IMR-90 (cell line): ENCODE results near the gene GRM5. TPM values are rescaled to one million over a fixed set of nuclear protein-coding genes. Genes with fewer than 3 reads are reported as not detected.

Source experiments
- ATAC-seq: fragments of 200-7000 bp; cut with Tn5 transposase; 2 replicates; pipeline ENCODE4 v1.9.1; 2020; ENCODE audit warnings: low read depth, mild to moderate bottlenecking, moderate library complexity
- BruUV-seq: library from RNA; stranded (reverse); fragments of 400-500 nt; replicated peaks from 2 replicates; lab custom pipeline; 2021; lab: Mats Ljungman, UMichigan
- CTCF ChIA-PET: fragments of 300-600 bp; formaldehyde crosslinking; extraction: SDS; loops from one replicate; lab custom pipeline; 2021; ENCODE audit warnings: antibody characterized with exemption; lab: Yijun Ruan, JAX
- POLR2A ChIA-PET: fragments of 300-600 bp; sonication (Branson Sonifier 250); formaldehyde crosslinking; loops from one replicate; lab custom pipeline; 2022; ENCODE audit warnings: antibody characterized with exemption; ENCODE audit not compliant: unreplicated experiment; lab: Charles Lee
- DNase-seq: peaks from one replicate; pipeline ENCODE4 v3.0.0; 2013
- H2AFZ ChIP-seq: replicated peaks from 2 replicates; pipeline ENCODE3; 2013; ENCODE audit warnings: low read length, mild to moderate bottlenecking; ENCODE audit not compliant: poor library complexity
- H2AK5ac ChIP-seq: 2 replicates; pipeline ENCODE4 v1.6.1; 2013; ENCODE audit warnings: low read depth, low read length, inconsistent platforms
- H2AK9ac ChIP-seq: replicated peaks from 2 replicates; pipeline ENCODE3; 2013; ENCODE audit warnings: mild to moderate bottlenecking, low read depth, low read length, moderate library complexity; ENCODE audit not compliant: poor library complexity
- H2BK120ac ChIP-seq: 2 replicates; pipeline ENCODE4 v1.6.1; 2013; ENCODE audit warnings: low read depth, low read length, inconsistent platforms
- H2BK15ac ChIP-seq: 3 replicates; pipeline ENCODE4 v1.6.1; 2013; ENCODE audit warnings: low read depth, low read length, inconsistent platforms
- H2BK20ac ChIP-seq: 2 replicates; pipeline ENCODE4 v1.6.1; 2013; ENCODE audit warnings: low read depth, mild to moderate bottlenecking, inconsistent platforms, low read length, moderate library complexity
- H2BK5ac ChIP-seq: 2 replicates; pipeline ENCODE4 v1.6.1; 2013; ENCODE audit warnings: mild to moderate bottlenecking, low read depth, low read length, inconsistent platforms; ENCODE audit not compliant: poor library complexity, severe bottlenecking
- H3K14ac ChIP-seq: replicated peaks from 2 replicates; pipeline ENCODE4 v1.6.1; 2013; ENCODE audit warnings: low read depth, low read length, inconsistent platforms
- H3K18ac ChIP-seq: 2 replicates; pipeline ENCODE4 v1.6.1; 2013; ENCODE audit warnings: low read depth, low read length, control low read depth
- H3K23ac ChIP-seq: 2 replicates; pipeline ENCODE4 v1.6.1; 2013; ENCODE audit warnings: low read depth, low read length, inconsistent platforms
- H3K27ac ChIP-seq: 2 replicates; pipeline ENCODE4 v1.5.1; 2013; ENCODE audit warnings: mild to moderate bottlenecking, control low read depth, low read length; ENCODE audit not compliant: insufficient read depth
- H3K27me3 ChIP-seq: 2 replicates; pipeline ENCODE4 v1.6.1; 2013; ENCODE audit warnings: low read length; ENCODE audit not compliant: control insufficient read depth, insufficient read depth
- H3K36me3 ChIP-seq: 2 replicates; pipeline ENCODE4 v1.6.1; 2013; ENCODE audit warnings: low read length, mixed read lengths; ENCODE audit not compliant: control insufficient read depth, insufficient read depth
- H3K4ac ChIP-seq: 2 replicates; pipeline ENCODE4 v1.6.1; 2013; ENCODE audit warnings: low read depth, low read length, inconsistent platforms
- H3K4me1 ChIP-seq: 2 replicates; pipeline ENCODE4 v1.6.1; 2013; ENCODE audit warnings: low read length, mixed read lengths; ENCODE audit not compliant: control insufficient read depth, insufficient read depth
- H3K4me2 ChIP-seq: 2 replicates; pipeline ENCODE4 v1.6.1; 2013; ENCODE audit warnings: low read depth, mild to moderate bottlenecking, control low read depth, low read length, moderate library complexity
- H3K4me3 ChIP-seq: 2 replicates; pipeline ENCODE4 v1.5.1; 2013; ENCODE audit warnings: low read depth, mild to moderate bottlenecking, control low read depth, low read length, moderate library complexity; ENCODE audit not compliant: insufficient read depth
- H3K56ac ChIP-seq: 2 replicates; pipeline ENCODE4 v1.6.1; 2013; ENCODE audit warnings: low read length, inconsistent platforms; ENCODE audit not compliant: insufficient read depth; ENCODE audit errors: extremely low read depth
- H3K79me1 ChIP-seq, 2 experiments: 2 replicates each; pipeline ENCODE4 v1.6.1; 2013; ENCODE audit warnings: low read length in 2 of 2, inconsistent platforms in 1 of 2, low read depth in 1 of 2
- H3K9ac ChIP-seq: 2 replicates; pipeline ENCODE4 v1.6.1; 2013; ENCODE audit warnings: low read depth, low read length, control low read depth
- H3K9me1 ChIP-seq: 2 replicates; pipeline ENCODE4 v1.6.1; 2013; ENCODE audit warnings: low read length, inconsistent platforms; ENCODE audit not compliant: insufficient read depth
- H3K9me3 ChIP-seq: 2 replicates; pipeline ENCODE4 v1.6.1; 2013; ENCODE audit warnings: low read length; ENCODE audit not compliant: control insufficient read depth, insufficient read depth
- H4K20me1 ChIP-seq: 2 replicates; pipeline ENCODE4 v1.6.1; 2013; ENCODE audit warnings: low read length, inconsistent platforms; ENCODE audit not compliant: insufficient read depth
- H4K5ac ChIP-seq: 2 replicates; pipeline ENCODE4 v1.6.1; 2013; ENCODE audit warnings: mild to moderate bottlenecking, low read depth, low read length, control low read depth
- H4K8ac ChIP-seq, 2 experiments: 2 replicates each; pipeline ENCODE4 v1.6.1; 2013; ENCODE audit warnings: low read depth in 2 of 2, low read length in 2 of 2, control low read depth in 1 of 2, inconsistent platforms in 1 of 2
- H4K91ac ChIP-seq: 2 replicates; pipeline ENCODE4 v1.6.1; 2013; ENCODE audit warnings: low read depth, low read length, inconsistent platforms; ENCODE audit not compliant: insufficient read depth
- BHLHE40 ChIP-seq: fragments of 150-350 bp; IDR thresholded peaks from 2 replicates; pipeline ENCODE4 v1.6.1; 2016; ENCODE audit warnings: mild to moderate bottlenecking, low read depth, low read length
- CEBPB ChIP-seq: IDR thresholded peaks from 2 replicates; pipeline ENCODE4 v1.6.1; 2012; ENCODE audit warnings: low read depth, low read length, improper control_type of control experiment
- CHD1 ChIP-seq: IDR thresholded peaks from 2 replicates; pipeline ENCODE4 v1.6.1; 2012; ENCODE audit warnings: low read depth, low read length, improper control_type of control experiment
- CTCF ChIP-seq: conservative IDR thresholded peaks from 2 replicates; pipeline ENCODE4 v1.5.1; 2012; ENCODE audit warnings: mild to moderate bottlenecking, low read depth, low read length, improper control_type of control experiment
- ELK1 ChIP-seq: fragments of 150-350 bp; IDR thresholded peaks from 2 replicates; pipeline ENCODE4 v1.6.1; 2016; ENCODE audit warnings: low read depth, mild to moderate bottlenecking, low read length, moderate library complexity, borderline replicate concordance
- FOS ChIP-seq: fragments of 150-350 bp; IDR thresholded peaks from 2 replicates; pipeline ENCODE4 v1.6.1; 2016; ENCODE audit warnings: low read depth, low read length
- MAFK ChIP-seq: IDR thresholded peaks from 2 replicates; pipeline ENCODE4 v1.6.1; 2012; ENCODE audit warnings: low read depth, low read length, improper control_type of control experiment
- MAZ ChIP-seq: IDR thresholded peaks from 2 replicates; pipeline ENCODE4 v1.6.1; 2012; ENCODE audit warnings: low read depth, mild to moderate bottlenecking, low read length, improper control_type of control experiment, moderate library complexity, borderline replicate concordance
- MXI1 ChIP-seq: IDR thresholded peaks from 2 replicates; pipeline ENCODE4 v1.6.1; 2012; ENCODE audit warnings: low read depth, mild to moderate bottlenecking, low read length, moderate library complexity, borderline replicate concordance
- NFE2L2 ChIP-seq: fragments of 150-350 bp; IDR thresholded peaks from 2 replicates; pipeline ENCODE4 v1.6.1; 2016; ENCODE audit warnings: low read depth, mild to moderate bottlenecking, low read length
- POLR2A ChIP-seq: IDR thresholded peaks from 2 replicates; pipeline ENCODE4 v1.6.1; 2012; ENCODE audit warnings: mild to moderate bottlenecking, low read depth, low read length
- RAD21 ChIP-seq: IDR thresholded peaks from 2 replicates; pipeline ENCODE4 v1.6.1; 2012; ENCODE audit warnings: low read length, improper control_type of control experiment
- RCOR1 ChIP-seq: IDR thresholded peaks from 2 replicates; pipeline ENCODE4 v1.6.1; 2012; ENCODE audit warnings: mild to moderate bottlenecking, low read length, improper control_type of control experiment; ENCODE audit not compliant: insufficient replicate concordance
- RFX5 ChIP-seq: IDR thresholded peaks from 2 replicates; pipeline ENCODE4 v1.8.0; 2012; ENCODE audit warnings: low read depth, mild to moderate bottlenecking, low read length, moderate library complexity
- SMC3 ChIP-seq: fragments of 150-350 bp; IDR thresholded peaks from 2 replicates; pipeline ENCODE4 v1.6.1; 2016; ENCODE audit warnings: low read depth, mild to moderate bottlenecking, antibody characterized with exemption, low read length, moderate library complexity
- USF2 ChIP-seq: fragments of 150-350 bp; IDR thresholded peaks from 2 replicates; pipeline ENCODE4 v1.6.1; 2017; ENCODE audit warnings: mild to moderate bottlenecking, antibody characterized with exemption, low read length, low read depth
- WGBS, 2 experiments: methylation state at CpG; one replicate each; pipeline versions ENCODE4 v1.1.5 to v1.1.7; 2013; ENCODE audit warnings: missing lambda C conversion rate in 2 of 2; ENCODE audit not compliant: insufficient read length in 1 of 2; ENCODE audit errors: extremely low coverage in 2 of 2; 5-methylcytosine and 5-hydroxymethylcytosine counted together
- dilution Hi-C: fragments of 300-500 bp; cut with HindIII; formaldehyde crosslinking; loops from one replicate; pipeline ENCODE4 v1.14.3; 2018; ENCODE audit warnings: low sequenced_read_pairs; ENCODE audit not compliant: unreplicated experiment
- in situ Hi-C: fragments of 300-500 bp; cut with MboI; formaldehyde crosslinking; loops from 3 replicates; pipeline ENCODE4 v1.14.3; 2019; ENCODE audit warnings: low sequenced_read_pairs, inconsistent platforms, mixed read lengths
- intact Hi-C: fragments of 100-400 bp; cut with micrococcal nuclease; formaldehyde crosslinking; loops from 2 replicates; pipeline ENCODE4 v1.10.0; 2022
- polyA plus RNA-seq, 3 experiments: library from polyadenylated mRNA; depleted of rRNA; stranded (reverse); fragments of >200 nt; gene quantifications; 2 replicates each; pipeline ENCODE4 v1.2.3, GENCODE V29; 2012; ENCODE audit warnings: low replicate concordance in 1 of 3
- total RNA-seq: library from RNA; depleted of rRNA; stranded (reverse); fragments of >200 nt; gene quantifications from 2 replicates; pipeline ENCODE4 v1.2.3, GENCODE V29; 2012

GRM5 gene
- total and polyA plus RNA-seq, 2 of the 4 experiments (the other 2 are of a cell fraction): under 0.01 TPM

- peak overlapping the region; percentile 4 for H2BK5ac ChIP-seq
- in situ Hi-C loops (no loop called here), intact Hi-C loops (no loop called here), dilution Hi-C loops (no loop called here)
- no peaks in the 10 kb centered on the region for H4K20me1 ChIP-seq
- H2AK9ac ChIP-seq: no peak overlapping the region
- no peaks in the 10 kb centered on the region for H3K9me1 ChIP-seq
- no peak overlapping the region for H3K56ac ChIP-seq
- no peak overlapping the region for H3K4ac ChIP-seq
- TF ChIP-seq SMC3 (no peak), ELK1 (no peak), POLR2A (no peak), MXI1 (no peak), CTCF (no peak), FOS (no peak), RCOR1 (no peak), CHD1 (no peak), MAFK (no peak), CEBPB (no peak), RAD21 (no peak), BHLHE40 (no peak), RFX5 (no peak), NFE2L2 (no peak), USF2 (no peak), MAZ (no peak)
- no CpG with 5 or more reads among the region's 2 CpGs for WGBS, 2 experiments
- H3K9me3 ChIP-seq: no peaks in the 10 kb centered on the region
- 0 out of 2 replicates have a peak overlapping the region, but pooled peaks have one; percentile 2 for H4K91ac ChIP-seq
- ChIA-PET POLR2A (no interaction called here), CTCF (no interaction called here)
- H3K4me1 ChIP-seq: no peaks in the 10 kb centered on the region; the same call in 1 of the 2 replicates
- H3K18ac ChIP-seq: peak overlapping the region; percentile 31; the same call in 1 of the 2 replicates
- H2BK15ac ChIP-seq: no peak overlapping the region
- H3K36me3 ChIP-seq: no peaks in the 10 kb centered on the region
- H2AK5ac ChIP-seq: no peak overlapping the region
- no peak overlapping the region for H2AFZ ChIP-seq
- peak overlapping the region; percentile 38; the same call in 1 of the 2 replicates for H2BK120ac ChIP-seq
- no peaks in the 10 kb centered on the region for H3K79me1 ChIP-seq
- no peak overlapping the region for H3K27ac ChIP-seq
- H3K9ac ChIP-seq: no peak overlapping the region
- no peaks in the 10 kb centered on the region for H3K27me3 ChIP-seq
- no peak overlapping the region for H3K4me2 ChIP-seq
- no peak overlapping the region for H4K5ac ChIP-seq
- peak overlapping the region; percentile 1; the same call in 1 of the 2 replicates for H2BK20ac ChIP-seq
- no peak overlapping the region for H3K4me3 ChIP-seq
- H3K14ac ChIP-seq: no peak overlapping the region
- 0 out of 2 replicates have a peak, but pooled peaks have one; percentile 40 for ATAC-seq
- DNase-seq: peak; percentile 59
- no peak overlapping the region for H3K23ac ChIP-seq
- H4K8ac ChIP-seq: no peak overlapping the region
- BruUV-seq: no TSS peak
Measured at GRCh38 chr11:88489030-88489429, 576.8 kb downstream of the GRM5 start.
